Immature natural killer cell (primary cell): ENCODE measurements around the gene GAS6. TPM values are rescaled to one million over a fixed set of nuclear protein-coding genes. Genes with fewer than 3 reads are reported as not detected.

Experiments
- DNase-seq, 3 donors: peaks; one replicate each; pipeline ENCODE4 v3.0.0; 2022; ENCODE audit warnings: mixed read lengths in 1 of 3
- H3K27ac Mint-ChIP-seq, 6 donors: one replicate each; pipeline ENCODE4 v1.8.0; 2020; ENCODE audit warnings: mixed read lengths in 6 of 6, mild to moderate bottlenecking in 5 of 6, inconsistent platforms in 4 of 6, moderate library complexity in 3 of 6
- H3K27me3 Mint-ChIP-seq, 3 donors: one replicate each; pipeline ENCODE4 v1.8.0; 2020 to 2021; ENCODE audit warnings: low read depth in 3 of 3, mild to moderate bottlenecking in 3 of 3, mixed read lengths in 3 of 3, moderate library complexity in 3 of 3, inconsistent platforms in 1 of 3
- H3K36me3 Mint-ChIP-seq, 3 donors: one replicate each; pipeline ENCODE4 v1.8.0; 2020; ENCODE audit warnings: mixed read lengths in 3 of 3, inconsistent platforms in 2 of 3, mild to moderate bottlenecking in 2 of 3
- H3K4me1 Mint-ChIP-seq, 2 donors: one replicate each; pipeline ENCODE4 v1.8.0; 2020; ENCODE audit warnings: inconsistent platforms in 2 of 2, mild to moderate bottlenecking in 2 of 2, mixed read lengths in 2 of 2, moderate library complexity in 1 of 2
- H3K4me3 Mint-ChIP-seq, 5 donors: one replicate each; pipeline ENCODE4 v1.8.0; 2020; ENCODE audit warnings: mild to moderate bottlenecking in 5 of 5, mixed read lengths in 5 of 5, inconsistent platforms in 3 of 5, moderate library complexity in 3 of 5
- H3K9me3 Mint-ChIP-seq, 6 donors: one replicate each; pipeline ENCODE4 v1.8.0; 2020; ENCODE audit warnings: mild to moderate bottlenecking in 6 of 6, mixed read lengths in 6 of 6, inconsistent platforms in 4 of 6, moderate library complexity in 3 of 6
- polyA plus RNA-seq, 3 donors: library from polyadenylated mRNA; unstranded; fragments of 300-500 nt; fragmentation: Illumina TruSeq; gene quantifications; one replicate each; pipeline ENCODE4 v1.2.3, GENCODE V29; 2021

GAS6 gene
- polyA plus RNA-seq, 3 donors from 2014 or later, result 1.0 to 1.2 TPM; not detected in 1

DNA sequence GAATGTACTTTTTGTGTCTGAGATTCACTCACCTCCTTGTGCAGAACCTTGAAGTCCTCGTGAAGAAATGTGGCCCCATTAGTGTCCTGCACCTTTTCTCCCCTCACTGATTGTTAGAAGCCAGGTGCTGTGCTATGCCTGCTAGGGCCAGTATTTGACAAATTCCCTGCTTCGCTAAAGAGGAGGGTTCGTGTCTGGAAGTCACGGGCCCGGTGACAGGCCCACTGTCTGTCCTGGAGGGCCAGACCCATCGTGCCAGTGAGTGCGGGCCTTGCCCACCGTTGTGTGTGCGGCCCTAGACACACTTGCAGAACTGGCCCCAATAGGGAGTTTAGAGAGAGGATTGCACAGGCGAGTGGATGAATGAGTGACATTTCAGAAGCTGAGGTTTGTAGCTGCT lies 36.8 kb upstream of the GAS6 start:
- Mint-ChIP-seq H3K4me1 (no peaks in the 10 kb centered on the region), H3K36me3 (no peaks in the 10 kb centered on the region), H3K9me3 (peaks cover 0 to 7% (median 0%) of the 10 kb centered on the region in 6 donors), H3K4me3 (no peak overlapping the region), H3K27me3 (peaks cover 9 to 14% (median 10%) of the 10 kb centered on the region in 3 donors), H3K27ac (no peak overlapping the region)
- no peak for DNase-seq

DNA sequence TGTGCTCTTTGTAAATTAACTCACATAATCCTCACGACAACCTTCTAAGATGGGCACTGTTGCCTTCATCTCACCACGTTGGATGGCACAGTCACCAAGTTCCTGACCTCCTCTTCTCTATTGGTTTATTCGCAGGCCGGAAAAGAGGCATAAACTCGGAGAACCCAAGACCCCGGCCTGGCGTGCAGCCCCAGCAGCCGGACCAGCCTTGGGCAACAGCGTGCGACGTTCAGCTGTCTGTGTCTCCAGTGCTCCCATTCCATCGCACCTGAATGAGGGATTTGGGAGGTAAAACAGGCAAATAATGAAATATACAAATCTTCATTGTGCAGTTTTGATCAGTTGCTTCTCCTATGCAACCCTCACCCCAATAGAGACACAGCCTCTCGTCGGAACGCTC lies 34.5 kb upstream of the GAS6 start:
- H3K27me3 Mint-ChIP-seq, result peaks cover 10 to 25% (median 14%) of the 10 kb centered on the region in 3 donors

DNA sequence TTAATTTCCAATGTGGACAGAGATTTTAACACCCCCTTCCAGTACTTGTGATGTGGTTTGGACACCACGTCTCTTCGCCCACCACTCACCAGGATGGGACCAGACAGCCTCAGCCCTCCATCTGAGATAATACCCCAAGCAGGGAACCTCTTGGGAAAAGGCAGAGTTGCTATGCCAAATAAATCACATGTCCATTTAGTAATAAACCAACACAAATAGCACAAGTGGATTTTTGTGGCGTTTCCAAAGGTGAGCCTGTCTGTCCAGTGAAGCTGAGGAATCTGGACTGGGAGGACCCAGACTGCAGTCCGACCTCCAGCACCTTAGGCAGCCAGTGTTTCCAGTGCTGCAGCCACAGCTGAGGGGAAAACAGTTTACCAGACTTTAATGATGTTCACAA lies 34.1 kb upstream of the GAS6 start:
- H3K27ac Mint-ChIP-seq, result no peak overlapping the region
- H3K4me3 Mint-ChIP-seq, result no peak overlapping the region
- no peak for DNase-seq
- no peaks in the 10 kb centered on the region for H3K36me3 Mint-ChIP-seq
- H3K4me1 Mint-ChIP-seq, result no peaks in the 10 kb centered on the region
- peaks cover 10 to 23% (median 14%) of the 10 kb centered on the region in 3 donors for H3K27me3 Mint-ChIP-seq
- peaks cover 0 to 9% (median 0%) of the 10 kb centered on the region in 6 donors for H3K9me3 Mint-ChIP-seq

More for the DNA sequence above, 34.5 kb upstream of the GAS6 start:
- Mint-ChIP-seq H3K4me3 (no peak overlapping the region), H3K4me1 (no peaks in the 10 kb centered on the region), H3K36me3 (no peaks in the 10 kb centered on the region), H3K27ac (no peak overlapping the region), H3K9me3 (peaks cover 0 to 7% (median 0%) of the 10 kb centered on the region in 6 donors)
- DNase-seq, result no peak

DNA sequence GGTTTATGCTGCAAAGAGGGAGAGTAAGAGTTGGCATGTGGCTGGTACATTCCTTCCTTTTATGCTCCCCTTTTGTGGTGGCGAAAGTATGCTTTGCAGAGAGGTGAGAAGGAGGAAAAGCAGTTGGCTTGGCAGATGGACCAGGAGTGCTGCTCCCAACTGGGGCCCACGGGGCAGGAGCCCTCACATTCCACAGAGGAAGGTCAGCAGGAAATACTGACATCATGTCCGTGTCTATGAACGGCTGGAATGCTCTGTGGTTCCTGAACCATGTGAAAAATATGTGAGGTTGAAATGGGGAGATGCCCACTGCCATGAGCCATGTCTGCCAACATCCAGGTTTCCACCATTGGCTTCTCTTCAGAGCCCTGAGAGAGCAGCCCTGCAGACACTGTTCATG lies 33.3 kb upstream of the GAS6 start:
- no peak overlapping the region for H3K4me3 Mint-ChIP-seq
- H3K27ac Mint-ChIP-seq, result no peak overlapping the region
- H3K4me1 Mint-ChIP-seq, result no peaks in the 10 kb centered on the region
- DNase-seq, result no peak
- peaks cover 0 to 9% (median 0%) of the 10 kb centered on the region in 6 donors for H3K9me3 Mint-ChIP-seq
- H3K27me3 Mint-ChIP-seq, result peaks cover 12 to 22% (median 15%) of the 10 kb centered on the region in 3 donors
- no peaks in the 10 kb centered on the region for H3K36me3 Mint-ChIP-seq

DNA sequence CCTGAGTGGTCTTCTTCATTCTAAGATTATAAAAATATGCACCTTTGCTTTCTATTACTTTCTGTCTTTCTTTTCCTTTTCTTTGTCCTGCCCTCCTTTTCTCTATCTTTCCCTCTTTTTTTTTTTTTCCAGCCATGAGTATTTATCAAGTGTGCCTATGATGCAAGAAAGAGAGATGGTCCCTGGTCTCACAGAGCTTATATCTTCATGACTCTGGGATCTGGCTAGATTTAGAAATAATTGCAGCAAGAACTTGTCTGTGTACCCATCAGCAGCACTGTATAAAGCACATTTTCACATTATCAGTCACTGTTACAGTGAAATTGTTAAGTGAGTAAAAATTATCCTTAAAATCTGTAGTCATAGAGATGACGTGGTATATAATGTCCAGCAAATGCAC lies 31.6 kb upstream of the GAS6 start:
- peaks cover 10 to 22% (median 15%) of the 10 kb centered on the region in 3 donors for H3K27me3 Mint-ChIP-seq
- H3K36me3 Mint-ChIP-seq, result no peaks in the 10 kb centered on the region
- no peak for DNase-seq
- no peak overlapping the region for H3K4me3 Mint-ChIP-seq
- peak overlapping the region in 1 of 6 donors; percentile 43 for H3K27ac Mint-ChIP-seq
- H3K9me3 Mint-ChIP-seq, result peaks cover 0 to 10% (median 0%) of the 10 kb centered on the region in 6 donors
- no peaks in the 10 kb centered on the region for H3K4me1 Mint-ChIP-seq

DNA sequence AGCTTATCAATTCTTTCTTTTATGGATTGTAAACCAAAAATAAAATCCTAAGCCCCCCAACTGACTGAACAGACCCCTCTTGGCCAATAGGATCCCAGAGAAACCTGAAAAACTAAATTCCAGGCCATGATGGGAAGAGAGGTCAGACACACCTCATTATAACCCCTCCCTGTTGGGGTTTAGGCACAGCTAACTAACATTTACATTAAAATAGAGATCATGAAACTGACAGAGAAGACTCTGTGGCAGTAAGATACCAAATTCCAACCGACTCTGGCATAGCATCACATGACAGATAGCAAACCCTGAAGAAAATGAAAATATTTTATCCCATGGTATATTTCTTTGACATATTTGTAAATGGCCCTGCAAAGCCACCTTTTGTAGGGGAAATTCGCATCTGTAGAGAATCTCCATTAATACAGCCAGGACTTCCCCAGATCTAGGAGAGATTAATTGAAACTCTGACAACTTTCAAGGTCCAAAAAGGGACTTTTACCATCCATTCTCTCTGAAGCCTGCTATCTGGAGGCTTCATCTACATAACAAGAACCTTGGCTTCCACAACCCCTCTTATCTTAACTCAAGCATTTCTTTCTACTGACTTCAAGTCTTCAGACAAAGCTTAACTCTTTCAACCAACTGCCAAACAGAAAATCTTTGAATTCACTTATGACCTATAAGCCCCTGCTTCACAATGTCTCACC lies 27.1 kb upstream of the GAS6 start:
- Mint-ChIP-seq H3K27ac (no peak overlapping the region), H3K36me3 (no peaks in the 10 kb centered on the region), H3K27me3 (peaks cover 2 to 19% (median 9%) of the 10 kb centered on the region in 3 donors), H3K9me3 (peaks cover 0 to 8% (median 0%) of the 10 kb centered on the region in 6 donors), H3K4me1 (no peaks in the 10 kb centered on the region), H3K4me3 (no peak overlapping the region)
- DNase-seq, result no peak

DNA sequence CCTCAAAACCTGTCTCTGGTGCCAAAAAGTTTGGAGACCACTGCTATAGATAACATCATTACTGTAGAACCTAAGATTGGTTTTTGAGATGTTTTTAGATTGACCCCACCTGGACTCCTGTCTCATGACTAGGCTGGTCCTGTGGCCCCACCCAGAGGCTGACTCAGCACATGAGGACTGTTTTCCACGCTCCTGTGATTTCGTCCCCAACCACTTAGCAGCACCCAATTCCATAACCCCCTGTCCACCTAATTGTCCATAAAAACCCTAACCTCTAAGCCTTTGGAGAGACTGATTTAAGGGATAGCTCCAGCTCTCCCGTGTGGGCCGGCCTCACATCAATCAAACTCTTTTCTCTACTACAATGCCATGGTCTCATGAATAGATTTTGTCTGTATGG lies 25.6 kb upstream of the GAS6 start:
- Mint-ChIP-seq H3K36me3 (no peaks in the 10 kb centered on the region), H3K27ac (no peak overlapping the region), H3K9me3 (peaks cover 0 to 8% (median 0%) of the 10 kb centered on the region in 6 donors), H3K4me1 (no peaks in the 10 kb centered on the region), H3K27me3 (peaks cover 2 to 13% (median 11%) of the 10 kb centered on the region in 3 donors), H3K4me3 (no peak overlapping the region)
- DNase-seq, result no peak

DNA sequence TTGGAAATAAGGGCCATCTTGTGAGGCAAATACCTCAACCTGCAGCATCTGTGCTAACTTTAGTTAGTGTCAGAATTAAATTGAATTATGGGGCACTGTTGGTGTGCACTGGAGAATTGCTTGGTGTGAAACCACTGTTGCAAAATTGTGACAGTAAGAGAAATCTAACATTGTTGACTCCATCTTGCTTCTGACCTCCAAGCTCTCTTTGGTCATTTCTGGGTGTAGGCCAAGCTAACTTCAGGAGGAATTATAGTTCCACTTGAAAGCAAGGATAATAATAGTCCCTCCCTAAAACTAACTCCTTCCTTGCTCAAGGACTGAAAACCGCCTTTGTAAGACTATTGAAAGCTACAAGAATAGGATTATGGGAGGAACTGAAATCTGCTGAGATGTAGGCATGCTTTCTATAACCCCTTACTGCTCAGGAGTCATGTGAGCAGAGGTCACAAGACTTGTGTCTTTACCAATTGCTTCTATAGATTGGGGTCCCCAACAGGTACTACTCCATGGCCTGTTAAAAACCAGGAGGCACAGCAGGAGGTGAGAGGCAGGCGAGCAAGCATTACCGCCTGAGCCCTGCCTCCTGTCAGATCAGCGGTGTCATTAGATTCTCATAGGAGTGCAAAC lies 24.9 kb upstream of the GAS6 start:
- peaks cover 0 to 8% (median 0%) of the 10 kb centered on the region in 6 donors for H3K9me3 Mint-ChIP-seq
- no peak overlapping the region for H3K27ac Mint-ChIP-seq
- H3K4me3 Mint-ChIP-seq, result no peak overlapping the region

DNA sequence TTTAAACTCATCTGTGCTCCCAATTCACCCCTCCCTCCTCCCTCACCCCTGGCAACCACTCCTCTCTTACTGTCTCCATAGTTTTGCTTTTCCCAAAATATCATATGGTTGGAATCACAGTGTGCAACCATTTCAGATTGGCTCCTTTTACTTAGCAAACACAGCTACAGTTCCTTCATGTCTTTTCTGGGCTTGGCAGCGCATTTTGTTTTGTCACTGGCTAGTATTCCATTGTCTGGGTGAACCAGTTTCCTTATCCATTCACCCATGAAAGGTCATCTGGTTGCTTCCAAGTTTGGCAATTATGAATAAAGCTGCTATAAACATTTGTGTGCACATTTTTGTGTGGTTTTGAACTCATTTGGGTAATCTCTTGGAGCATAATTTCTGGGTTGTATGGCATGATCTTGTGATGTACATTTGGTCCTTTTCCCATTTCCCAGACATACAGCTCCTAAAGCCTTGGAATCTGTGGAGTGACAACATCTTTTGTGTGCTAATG lies 23.9 kb upstream of the GAS6 start:
- Mint-ChIP-seq H3K4me1 (peaks cover 1 to 2% of the 10 kb centered on the region in 2 donors), H3K9me3 (peaks cover 0 to 6% (median 0%) of the 10 kb centered on the region in 6 donors), H3K4me3 (no peak overlapping the region), H3K27me3 (peaks cover 2 to 9% (median 3%) of the 10 kb centered on the region in 3 donors), H3K36me3 (no peaks in the 10 kb centered on the region), H3K27ac (no peak overlapping the region)
- no peak for DNase-seq

More for the DNA sequence above, 24.9 kb upstream of the GAS6 start:
- H3K27me3 Mint-ChIP-seq, result peaks cover 2 to 9% (median 9%) of the 10 kb centered on the region in 3 donors
- H3K4me1 Mint-ChIP-seq, result no peaks in the 10 kb centered on the region
- no peak for DNase-seq
- no peaks in the 10 kb centered on the region for H3K36me3 Mint-ChIP-seq

DNA sequence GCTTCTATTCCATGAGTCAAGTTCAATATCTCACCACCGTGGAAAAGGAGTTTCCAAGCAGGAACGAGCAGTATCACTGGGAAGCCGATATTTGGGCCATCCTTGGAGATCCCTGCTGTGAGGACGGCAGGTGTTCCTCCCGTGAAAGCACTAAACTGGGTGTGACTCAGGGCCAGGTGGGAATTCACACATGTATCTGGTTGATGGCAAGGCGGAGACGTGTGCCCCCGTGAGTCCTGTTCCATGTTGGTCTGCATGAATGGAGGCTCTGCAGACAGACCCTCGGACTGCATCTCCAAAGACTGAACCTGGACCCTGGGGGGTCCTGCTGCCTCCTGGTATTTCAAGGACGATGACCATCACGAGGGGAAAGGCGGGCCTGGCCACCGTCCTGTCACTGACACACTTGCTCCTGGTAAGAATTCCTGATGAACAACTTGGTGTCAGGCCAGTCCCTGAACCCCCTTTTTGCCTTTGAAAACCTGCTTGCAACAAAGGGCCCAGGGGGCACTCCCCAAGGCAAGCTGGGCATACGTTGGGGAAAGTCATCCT lies 22.8 kb upstream of the GAS6 start:
- H3K4me3 Mint-ChIP-seq, result no peak overlapping the region

DNA sequence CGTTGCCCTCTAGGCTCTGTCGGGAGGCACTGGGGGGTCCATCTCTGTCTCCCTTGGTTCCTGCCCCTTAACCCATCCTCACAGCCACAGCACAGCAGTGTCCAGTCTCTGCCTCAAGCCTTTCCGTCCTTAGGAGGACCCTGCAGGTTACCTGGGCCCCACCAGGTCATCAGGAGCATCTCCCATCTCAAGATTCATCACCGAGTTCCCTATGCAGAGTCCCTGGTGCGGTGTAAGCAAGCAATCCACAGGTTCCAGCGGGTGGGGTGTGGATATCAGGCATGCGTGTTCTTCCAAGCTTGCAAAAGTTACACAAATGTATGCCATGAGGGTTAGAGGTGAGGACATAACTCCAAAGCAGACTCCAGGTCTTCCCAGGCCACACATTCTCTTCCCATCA lies 20.9 kb upstream of the GAS6 start:
- no peak for DNase-seq
- H3K27ac Mint-ChIP-seq, result no peak overlapping the region
- H3K4me3 Mint-ChIP-seq, result no peak overlapping the region
- H3K9me3 Mint-ChIP-seq, result peaks cover 0 to 4% (median 0%) of the 10 kb centered on the region in 6 donors
- H3K27me3 Mint-ChIP-seq, result peaks cover 0 to 19% (median 8%) of the 10 kb centered on the region in 3 donors
- H3K4me1 Mint-ChIP-seq, result peaks cover 26 to 31% of the 10 kb centered on the region in 2 donors
- H3K36me3 Mint-ChIP-seq, result no peaks in the 10 kb centered on the region

More for the DNA sequence above, 22.8 kb upstream of the GAS6 start:
- Mint-ChIP-seq H3K9me3 (peaks cover 0 to 4% (median 0%) of the 10 kb centered on the region in 6 donors), H3K36me3 (no peaks in the 10 kb centered on the region), H3K4me1 (peaks cover 10 to 13% of the 10 kb centered on the region in 2 donors), H3K27me3 (peaks cover 0 to 9% (median 5%) of the 10 kb centered on the region in 3 donors), H3K27ac (no peak overlapping the region)
- DNase-seq, result no peak

DNA sequence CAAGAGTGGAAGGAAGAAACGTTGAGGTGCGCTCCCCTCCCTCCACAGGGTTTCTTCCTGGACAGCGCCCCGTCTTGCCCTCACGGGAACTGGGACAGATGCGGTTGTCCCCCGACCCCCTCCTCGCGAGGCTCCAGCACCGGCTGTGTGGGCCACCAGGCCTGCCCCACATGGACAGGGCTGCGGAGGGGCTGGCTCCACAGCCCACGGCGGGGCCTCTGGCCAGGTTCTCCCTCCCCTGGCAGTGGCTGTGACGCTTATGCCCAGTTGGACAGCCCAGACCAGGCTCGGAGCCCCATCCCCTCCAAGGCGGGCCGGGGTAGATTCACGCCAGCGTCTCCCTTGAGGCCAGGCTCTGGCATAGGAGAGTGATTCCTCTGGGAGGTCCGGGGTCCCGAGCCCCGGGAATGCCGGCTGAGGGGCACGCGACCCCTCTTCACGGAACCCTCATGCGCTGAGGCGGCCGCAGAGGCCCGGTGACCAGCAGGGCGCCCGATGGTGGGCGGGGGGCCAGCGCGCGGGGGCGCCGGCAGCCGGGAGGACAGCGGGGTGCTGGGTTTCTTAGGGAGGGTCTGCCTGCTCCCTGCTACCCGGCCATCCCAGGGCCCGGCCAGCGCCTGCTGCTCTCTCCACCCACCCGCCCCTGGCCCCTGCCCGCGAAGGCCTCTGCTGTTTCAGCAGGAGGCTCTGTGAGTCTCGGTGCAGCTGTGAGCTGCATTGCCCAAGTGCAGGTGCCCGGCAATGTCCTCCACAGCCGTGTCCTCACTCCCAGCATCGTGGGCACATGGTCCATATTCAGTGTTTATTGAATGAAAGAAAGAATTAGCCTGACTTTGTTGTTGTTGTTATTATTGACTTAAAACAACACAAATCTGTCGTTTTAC lies 20.3 kb upstream of the GAS6 start:
- no peaks in the 10 kb centered on the region for H3K9me3 Mint-ChIP-seq

DNA sequence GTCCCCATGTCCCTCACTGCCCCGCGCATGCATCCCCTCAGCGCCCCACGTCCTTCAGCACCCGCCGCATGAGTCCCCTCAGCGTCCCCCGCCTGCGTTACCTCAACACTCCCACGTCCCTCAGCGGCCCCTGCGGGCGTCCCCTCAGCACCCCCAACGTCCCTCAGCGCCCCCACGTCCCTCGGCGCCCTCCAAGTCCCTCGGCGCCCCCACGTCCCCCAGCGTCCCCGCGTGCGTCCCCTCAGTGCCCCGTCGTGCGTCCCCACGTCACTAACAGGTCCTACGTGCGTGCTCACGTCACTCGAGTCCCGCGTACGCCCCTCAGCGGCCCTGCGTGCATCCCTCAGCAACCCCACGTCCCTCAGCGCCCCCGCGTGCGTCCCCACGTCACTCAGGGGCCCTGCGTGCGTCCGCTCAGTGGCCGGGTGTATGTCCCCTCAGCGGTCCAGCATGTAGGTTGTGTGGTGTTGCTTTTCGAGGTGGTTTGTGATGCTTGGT lies 19.5 kb upstream of the GAS6 start:
- H3K4me3 Mint-ChIP-seq, result no peak overlapping the region
- H3K4me1 Mint-ChIP-seq, result peaks cover 30 to 32% of the 10 kb centered on the region in 2 donors
- DNase-seq, result no peak
- no peak overlapping the region for H3K27ac Mint-ChIP-seq
- H3K9me3 Mint-ChIP-seq, result no peaks in the 10 kb centered on the region
- H3K27me3 Mint-ChIP-seq, result peaks cover 4 to 29% (median 20%) of the 10 kb centered on the region in 3 donors
- H3K36me3 Mint-ChIP-seq, result no peaks in the 10 kb centered on the region

More for the DNA sequence above, 20.3 kb upstream of the GAS6 start:
- Mint-ChIP-seq H3K4me3 (no peak overlapping the region), H3K4me1 (peaks cover 27 to 32% of the 10 kb centered on the region in 2 donors), H3K27me3 (peaks cover 0 to 22% (median 12%) of the 10 kb centered on the region in 3 donors), H3K27ac (no peak overlapping the region), H3K36me3 (no peaks in the 10 kb centered on the region)
- no peak for DNase-seq
